HEK293 (cell line): ENCODE measurements around the gene PTPRN2.

ENCODE experiments used
- CTCF ChIA-PET: fragments of 350-600 bp; formaldehyde crosslinking; extraction: SDS; loops from one replicate; lab custom pipeline; 2021; ENCODE audit warnings: antibody characterized with exemption; lab: Yijun Ruan, JAX
- POLR2A ChIA-PET: fragments of 300-600 bp; formaldehyde crosslinking; extraction: SDS; loops from one replicate; lab custom pipeline; 2020; ENCODE audit warnings: antibody characterized with exemption, inconsistent platforms; lab: Yijun Ruan, JAX
- H3K27ac ChIP-seq: fragments of 200-500 bp; sonication (Bioruptor generic); 2 replicates; pipeline ENCODE4 v1.5.1; 2014; ENCODE audit warnings: low read depth, low read length, control low read depth, inconsistent platforms; ENCODE audit errors: extremely low read depth
- H3K36me3 ChIP-seq, 2 experiments: fragments of 200-500 bp in 1 of 2; sonication (Bioruptor generic) in 1 of 2; 1 replicate in 1 of 2; 2 replicates in 1 of 2; pipeline ENCODE4 v1.5.1; 2014 to 2017; ENCODE audit warnings: inconsistent platforms in 2 of 2, low read length in 2 of 2; ENCODE audit not compliant: control insufficient read depth in 2 of 2, insufficient read depth in 1 of 2
- H3K4me1 ChIP-seq: fragments of 200-500 bp; sonication (Bioruptor generic); 2 replicates; pipeline ENCODE4 v1.5.1; 2014; ENCODE audit warnings: mild to moderate bottlenecking, low read length, inconsistent platforms; ENCODE audit not compliant: control insufficient read depth, insufficient read depth
- H3K4me3 ChIP-seq: 2 replicates; pipeline ENCODE4 v1.5.1; 2011; ENCODE audit warnings: low read depth, mild to moderate bottlenecking, control low read depth, low read length, moderate library complexity
- H3K9me3 ChIP-seq: fragments of 200-500 bp; sonication (Bioruptor generic); 2 replicates; pipeline ENCODE4 v1.5.1; 2014; ENCODE audit warnings: low read depth, low read length, inconsistent platforms; ENCODE audit not compliant: control insufficient read depth, insufficient read depth
- FEZF1 ChIP-seq: fragments of 450-650 bp; formaldehyde crosslinking; IDR thresholded peaks from 2 replicates; pipeline ENCODE4 v1.5.1; 2016; ENCODE audit warnings: missing biosample characterization, missing genetic modification characterization
- GLI2 ChIP-seq: fragments of 450-650 bp; formaldehyde crosslinking; IDR thresholded peaks from 2 replicates; pipeline ENCODE4; 2017; ENCODE audit warnings: missing biosample characterization, missing genetic modification characterization, low read depth, borderline replicate concordance
- OSR2 ChIP-seq: fragments of 450-650 bp; formaldehyde crosslinking; IDR thresholded peaks from 2 replicates; pipeline ENCODE4 v1.5.1; 2016; ENCODE audit warnings: missing biosample characterization, missing genetic modification characterization
- OVOL3 ChIP-seq: fragments of 450-650 bp; formaldehyde crosslinking; IDR thresholded peaks from 2 replicates; pipeline ENCODE4 v1.5.1; 2016; ENCODE audit warnings: missing biosample characterization, missing genetic modification characterization
- ZBTB17 ChIP-seq: fragments of 450-650 bp; formaldehyde crosslinking; IDR thresholded peaks from 2 replicates; pipeline ENCODE4 v1.5.1; 2016; ENCODE audit warnings: missing biosample characterization, missing genetic modification characterization
- ZBTB7A ChIP-seq: fragments of 450-650 bp; formaldehyde crosslinking; IDR thresholded peaks from 2 replicates; pipeline ENCODE4 v1.5.1; 2016; ENCODE audit warnings: low read depth, missing biosample characterization, missing genetic modification characterization
- ZFP3 ChIP-seq: fragments of 450-650 bp; formaldehyde crosslinking; IDR thresholded peaks from 2 replicates; pipeline ENCODE4 v1.5.1; 2016; ENCODE audit warnings: low read depth, missing biosample characterization, missing genetic modification characterization
- ZNF112 ChIP-seq: fragments of 450-650 bp; formaldehyde crosslinking; IDR thresholded peaks from 2 replicates; pipeline ENCODE4 v1.5.0; 2017; ENCODE audit warnings: missing biosample characterization, missing genetic modification characterization
- ZNF114 ChIP-seq: fragments of 450-650 bp; formaldehyde crosslinking; IDR thresholded peaks from 2 replicates; pipeline ENCODE4 v1.5.0; 2017; ENCODE audit warnings: missing biosample characterization, missing genetic modification characterization
- ZNF121 ChIP-seq: fragments of 450-650 bp; formaldehyde crosslinking; IDR thresholded peaks from 2 replicates; pipeline ENCODE4 v1.5.1; 2016; ENCODE audit warnings: missing biosample characterization, missing genetic modification characterization
- ZNF2 ChIP-seq: fragments of 450-650 bp; formaldehyde crosslinking; IDR thresholded peaks from 2 replicates; pipeline ENCODE4 v1.5.1; 2016; ENCODE audit warnings: missing biosample characterization, missing genetic modification characterization
- ZNF239 ChIP-seq: fragments of 450-650 bp; formaldehyde crosslinking; IDR thresholded peaks from 2 replicates; pipeline ENCODE4 v1.5.1; 2016; ENCODE audit warnings: missing biosample characterization, missing genetic modification characterization
- ZNF354C ChIP-seq: fragments of 450-650 bp; formaldehyde crosslinking; IDR thresholded peaks from 2 replicates; pipeline ENCODE4 v1.5.1; 2016; ENCODE audit warnings: missing biosample characterization, missing genetic modification characterization, low read depth, borderline replicate concordance
- ZNF48 ChIP-seq: fragments of 450-650 bp; formaldehyde crosslinking; IDR thresholded peaks from 2 replicates; pipeline ENCODE4 v1.5.1; 2016; ENCODE audit warnings: missing biosample characterization, missing genetic modification characterization
- ZNF623 ChIP-seq: fragments of 450-650 bp; formaldehyde crosslinking; IDR thresholded peaks from 2 replicates; pipeline ENCODE4 v1.5.1; 2016; ENCODE audit warnings: missing biosample characterization, missing genetic modification characterization
- ZNF629 ChIP-seq: fragments of 450-650 bp; formaldehyde crosslinking; IDR thresholded peaks from 2 replicates; pipeline ENCODE4 v1.5.1; 2017; ENCODE audit warnings: missing biosample characterization, missing genetic modification characterization
- ZSCAN16 ChIP-seq: fragments of 450-650 bp; formaldehyde crosslinking; IDR thresholded peaks from 2 replicates; pipeline ENCODE4 v1.5.1; 2016; ENCODE audit warnings: missing biosample characterization, missing genetic modification characterization
- TF ChIP-seq, protein P1 (sequence below): IDR thresholded peaks from 2 replicates; pipeline ENCODE4 v1.6.1; 2011; ENCODE audit warnings: mild to moderate bottlenecking, low read depth, low read length, borderline replicate concordance
- TF ChIP-seq, protein P2 (sequence below): fragments of 450-650 bp; formaldehyde crosslinking; IDR thresholded peaks from 2 replicates; pipeline ENCODE4 v1.5.1; 2017; ENCODE audit warnings: missing biosample characterization, missing genetic modification characterization
- TF ChIP-seq, protein P3 (sequence below): fragments of 450-650 bp; formaldehyde crosslinking; IDR thresholded peaks from 2 replicates; pipeline ENCODE4 v1.5.1; 2016; ENCODE audit warnings: missing biosample characterization, missing genetic modification characterization

Gene PTPRN2

DNA sequence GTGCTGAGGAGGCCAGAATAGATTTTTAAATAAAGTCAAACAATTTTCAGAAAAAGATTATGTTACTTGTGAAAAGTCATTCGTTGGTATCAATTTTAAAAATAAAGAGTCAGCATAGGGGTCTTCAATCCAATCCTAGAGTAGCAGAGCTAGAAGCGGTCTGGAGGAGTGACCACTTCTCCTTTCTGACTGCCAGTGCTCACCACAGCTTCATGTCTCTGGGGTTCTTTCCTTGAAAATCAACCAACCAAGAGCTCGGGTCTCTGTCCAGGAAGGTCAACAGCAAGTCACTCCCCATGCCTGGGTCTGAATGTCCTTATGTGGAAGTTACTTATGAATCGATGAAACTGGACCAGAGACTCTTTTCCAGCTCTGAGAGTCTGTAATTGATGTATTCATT is 14.3 kb downstream of the PTPRN2 start:
- POLR2A ChIA-PET = no interaction called here
- TF ChIP-seq ZNF121 (tag by site-specific recombination) (no peak), ZNF48 (no peak), ZFP3 (tag by site-specific recombination) (no peak), ZNF2 (tag by site-specific recombination) (no peak), OSR2 (tag by site-specific recombination) (no peak), ZBTB17 (tag by site-specific recombination) (no peak), OVOL3 (tag by site-specific recombination) (no peak), ZSCAN16 (tag by site-specific recombination) (no peak), ZNF112 (tag by site-specific recombination) (no peak), ZNF623 (tag by site-specific recombination) (no peak), ZBTB7A (tag by site-specific recombination) (no peak), GLI2 (tag by site-specific recombination) (no peak), ZNF239 (tag by site-specific recombination) (no peak), ZNF629 (no peak), FEZF1 (tag by site-specific recombination) (no peak), ZNF354C (tag by site-specific recombination) (no peak)
- TF ChIP-seq, protein P1, sequence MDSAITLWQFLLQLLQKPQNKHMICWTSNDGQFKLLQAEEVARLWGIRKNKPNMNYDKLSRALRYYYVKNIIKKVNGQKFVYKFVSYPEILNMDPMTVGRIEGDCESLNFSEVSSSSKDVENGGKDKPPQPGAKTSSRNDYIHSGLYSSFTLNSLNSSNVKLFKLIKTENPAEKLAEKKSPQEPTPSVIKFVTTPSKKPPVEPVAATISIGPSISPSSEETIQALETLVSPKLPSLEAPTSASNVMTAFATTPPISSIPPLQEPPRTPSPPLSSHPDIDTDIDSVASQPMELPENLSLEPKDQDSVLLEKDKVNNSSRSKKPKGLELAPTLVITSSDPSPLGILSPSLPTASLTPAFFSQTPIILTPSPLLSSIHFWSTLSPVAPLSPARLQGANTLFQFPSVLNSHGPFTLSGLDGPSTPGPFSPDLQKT = no peak
- TF ChIP-seq, protein P2, sequence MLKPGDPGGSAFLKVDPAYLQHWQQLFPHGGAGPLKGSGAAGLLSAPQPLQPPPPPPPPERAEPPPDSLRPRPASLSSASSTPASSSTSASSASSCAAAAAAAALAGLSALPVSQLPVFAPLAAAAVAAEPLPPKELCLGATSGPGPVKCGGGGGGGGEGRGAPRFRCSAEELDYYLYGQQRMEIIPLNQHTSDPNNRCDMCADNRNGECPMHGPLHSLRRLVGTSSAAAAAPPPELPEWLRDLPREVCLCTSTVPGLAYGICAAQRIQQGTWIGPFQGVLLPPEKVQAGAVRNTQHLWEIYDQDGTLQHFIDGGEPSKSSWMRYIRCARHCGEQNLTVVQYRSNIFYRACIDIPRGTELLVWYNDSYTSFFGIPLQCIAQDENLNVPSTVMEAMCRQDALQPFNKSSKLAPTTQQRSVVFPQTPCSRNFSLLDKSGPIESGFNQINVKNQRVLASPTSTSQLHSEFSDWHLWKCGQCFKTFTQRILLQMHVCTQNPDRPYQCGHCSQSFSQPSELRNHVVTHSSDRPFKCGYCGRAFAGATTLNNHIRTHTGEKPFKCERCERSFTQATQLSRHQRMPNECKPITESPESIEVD = no peak
- CTCF ChIA-PET = no interaction called here
- no peak overlapping the region for H3K27ac ChIP-seq
- H3K9me3 ChIP-seq = no peaks in the 10 kb centered on the region
- no peaks in the 10 kb centered on the region for H3K4me1 ChIP-seq
- no peaks in the 10 kb centered on the region for H3K36me3 ChIP-seq
- H3K4me3 ChIP-seq = no peak overlapping the region

DNA sequence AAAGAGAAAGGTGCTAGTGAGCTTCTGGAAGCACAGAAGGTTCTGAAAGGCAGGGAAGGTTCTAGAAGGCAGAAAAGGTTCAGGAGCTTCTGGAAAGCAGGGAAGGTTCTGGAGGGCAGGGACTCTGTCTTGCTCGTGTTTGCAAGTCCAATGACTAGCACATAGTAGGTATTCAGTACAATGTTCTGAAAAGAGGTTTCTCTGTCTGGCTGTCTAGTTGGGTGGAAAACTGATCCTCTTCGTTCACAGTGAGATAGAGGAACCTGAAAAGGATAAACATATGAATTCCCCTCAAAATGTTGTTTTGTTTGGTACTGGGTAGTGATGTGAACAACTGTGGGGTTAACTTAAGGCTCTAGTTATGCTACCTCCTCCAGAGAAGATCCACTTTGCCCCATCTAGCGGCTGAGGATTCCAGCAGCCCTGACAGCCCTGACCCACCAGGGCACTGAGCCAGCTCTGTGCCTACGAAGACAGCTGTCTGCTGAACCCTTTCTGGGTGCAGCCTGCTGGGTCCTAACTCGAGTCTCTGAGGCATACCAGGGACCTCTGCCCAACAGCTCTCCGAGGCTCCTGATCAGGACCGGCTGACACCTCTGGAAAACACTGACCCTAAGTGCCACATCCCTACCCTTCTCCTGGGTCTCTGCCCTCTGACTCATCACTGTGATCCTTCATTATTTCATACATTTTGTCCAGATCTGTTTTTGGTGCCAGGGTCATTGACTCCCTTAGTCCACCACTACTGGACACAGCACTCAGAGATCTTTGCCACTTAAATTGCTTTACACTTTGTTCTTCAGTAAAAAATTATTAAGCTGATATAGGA is 15.4 kb downstream of the PTPRN2 start:
- Histone ChIP-seq H3K9me3 (no peaks in the 10 kb centered on the region), H3K36me3 (no peaks in the 10 kb centered on the region), H3K4me1 (no peaks in the 10 kb centered on the region), H3K4me3 (no peak overlapping the region), H3K27ac (no peak overlapping the region)
- POLR2A ChIA-PET = no interaction called here
- CTCF ChIA-PET = interaction anchor here (0.7 kb wide), 1 partner anchor 736 kb away, joined by 3 read pairs; no protein-coding TSS in a partner anchor
- TF ChIP-seq ZNF114 (tag by site-specific recombination) = no peak
- TF ChIP-seq, protein P3, sequence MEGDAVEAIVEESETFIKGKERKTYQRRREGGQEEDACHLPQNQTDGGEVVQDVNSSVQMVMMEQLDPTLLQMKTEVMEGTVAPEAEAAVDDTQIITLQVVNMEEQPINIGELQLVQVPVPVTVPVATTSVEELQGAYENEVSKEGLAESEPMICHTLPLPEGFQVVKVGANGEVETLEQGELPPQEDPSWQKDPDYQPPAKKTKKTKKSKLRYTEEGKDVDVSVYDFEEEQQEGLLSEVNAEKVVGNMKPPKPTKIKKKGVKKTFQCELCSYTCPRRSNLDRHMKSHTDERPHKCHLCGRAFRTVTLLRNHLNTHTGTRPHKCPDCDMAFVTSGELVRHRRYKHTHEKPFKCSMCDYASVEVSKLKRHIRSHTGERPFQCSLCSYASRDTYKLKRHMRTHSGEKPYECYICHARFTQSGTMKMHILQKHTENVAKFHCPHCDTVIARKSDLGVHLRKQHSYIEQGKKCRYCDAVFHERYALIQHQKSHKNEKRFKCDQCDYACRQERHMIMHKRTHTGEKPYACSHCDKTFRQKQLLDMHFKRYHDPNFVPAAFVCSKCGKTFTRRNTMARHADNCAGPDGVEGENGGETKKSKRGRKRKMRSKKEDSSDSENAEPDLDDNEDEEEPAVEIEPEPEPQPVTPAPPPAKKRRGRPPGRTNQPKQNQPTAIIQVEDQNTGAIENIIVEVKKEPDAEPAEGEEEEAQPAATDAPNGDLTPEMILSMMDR (tag by site-specific recombination) = peak; percentile 44; the same call in 1 of the 2 replicates
